GF-D8 (cell line): ENCODE results near the gene SLC18A2.
"Not testable (repeated sequence)": the region's sequence is repeated elsewhere in the genome, so short reads cannot be mapped to it uniquely, and the experiment has no call there.

Source experiments
- DNase-seq: peaks from one replicate; lab custom pipeline; 2025; lab: John Stamatoyannopoulos, UW

The SLC18A2 gene

GRCh38 chr10:117262903-117263293 is 22.0 kb downstream of the SLC18A2 start:
- DNase-seq = no peak

GRCh38 chr10:117264782-117265181 is 23.9 kb downstream of the SLC18A2 start:
- no peak for DNase-seq

- DNase-seq = no peak
Observed at GRCh38 chr10:117266400-117266799, 25.5 kb downstream of the SLC18A2 start.

GRCh38 chr10:117266812-117267211 is 25.9 kb downstream of the SLC18A2 start:
- DNase-seq = no peak

GRCh38 chr10:117268258-117268657 is 27.3 kb downstream of the SLC18A2 start:
- no peak for DNase-seq

GRCh38 chr10:117268907-117269306 is 28.0 kb downstream of the SLC18A2 start:
- DNase-seq = no peak

- DNase-seq = no peak
Observed at GRCh38 chr10:117271427-117271826, 30.5 kb downstream of the SLC18A2 start.

GRCh38 chr10:117272195-117273076 is 31.5 kb downstream of the SLC18A2 start:
- DNase-seq = peak; percentile 77

GRCh38 chr10:117273980-117274379 is 33.1 kb downstream of the SLC18A2 start:
- DNase-seq = no peak

- DNase-seq = no peak
Observed at GRCh38 chr10:117274509-117274908, 33.6 kb downstream of the SLC18A2 start.

- DNase-seq = no peak
Observed at GRCh38 chr10:117275121-117275520, 34.2 kb downstream of the SLC18A2 start.

- DNase-seq = no peak
Observed at GRCh38 chr10:117277675-117278074, 36.8 kb downstream of the SLC18A2 start.

- no peak for DNase-seq
Observed at GRCh38 chr10:117284716-117285494, 44.0 kb downstream of the SLC18A2 start.

- DNase-seq = not testable (repeated sequence)
Observed at GRCh38 chr10:117290872-117291271, 50.0 kb downstream of the SLC18A2 start.

GRCh38 chr10:117294039-117294645 is 53.2 kb downstream of the SLC18A2 start:
- DNase-seq = no peak

- no peak for DNase-seq
Observed at GRCh38 chr10:117294735-117295134, 53.8 kb downstream of the SLC18A2 start.

GRCh38 chr10:117298219-117298618 is 57.3 kb downstream of the SLC18A2 start:
- DNase-seq = no peak

- no peak for DNase-seq
Observed at GRCh38 chr10:117299435-117299834, 58.5 kb downstream of the SLC18A2 start.

- no peak for DNase-seq
Observed at GRCh38 chr10:117300671-117301070, 59.8 kb downstream of the SLC18A2 start.

- not testable (repeated sequence) for DNase-seq
Observed at GRCh38 chr10:117303451-117303850, 62.5 kb downstream of the SLC18A2 start.

GRCh38 chr10:117306674-117307073 is 65.8 kb downstream of the SLC18A2 start:
- no peak for DNase-seq

GRCh38 chr10:117311261-117311660 is 70.3 kb downstream of the SLC18A2 start:
- DNase-seq = no peak

GRCh38 chr10:117312430-117312829 is 71.5 kb downstream of the SLC18A2 start:
- DNase-seq = no peak
